G401.6 (cell line): ENCODE measurements around the gene SH2D2A.

Source experiments
- FAIRE-seq: peaks from 2 replicates; lab custom pipeline; 2012; peaks lifted over from hg19 to GRCh38; lab: Jason Lieb, UNC

The SH2D2A gene

GRCh38 chr1:156847591-156848460 is 31.2 kb upstream of the SH2D2A start:
- no peak for FAIRE-seq

DNA sequence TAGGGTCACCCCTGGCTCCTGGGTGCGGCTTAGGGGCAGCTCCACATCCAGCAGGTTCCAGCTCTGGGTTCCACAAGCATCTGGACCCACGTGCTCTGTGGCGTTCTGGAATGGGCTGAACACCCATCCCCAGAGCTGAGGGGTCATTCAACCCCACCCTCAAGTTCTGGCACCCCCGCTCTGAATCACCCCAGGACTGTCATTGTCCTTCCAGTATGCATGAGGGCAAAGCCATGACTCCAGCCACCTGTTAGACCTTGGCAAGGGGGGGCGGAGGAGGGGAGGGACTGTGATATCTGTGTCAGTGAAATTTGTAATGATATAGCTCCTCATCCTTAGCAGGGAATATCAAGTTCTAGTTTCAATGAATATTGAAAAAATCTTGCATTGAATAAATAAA is 30.0 kb upstream of the SH2D2A start:
- no peak for FAIRE-seq

- no peak for FAIRE-seq
Measured at GRCh38 chr1:156845953-156846545, 29.4 kb upstream of the SH2D2A start.

DNA sequence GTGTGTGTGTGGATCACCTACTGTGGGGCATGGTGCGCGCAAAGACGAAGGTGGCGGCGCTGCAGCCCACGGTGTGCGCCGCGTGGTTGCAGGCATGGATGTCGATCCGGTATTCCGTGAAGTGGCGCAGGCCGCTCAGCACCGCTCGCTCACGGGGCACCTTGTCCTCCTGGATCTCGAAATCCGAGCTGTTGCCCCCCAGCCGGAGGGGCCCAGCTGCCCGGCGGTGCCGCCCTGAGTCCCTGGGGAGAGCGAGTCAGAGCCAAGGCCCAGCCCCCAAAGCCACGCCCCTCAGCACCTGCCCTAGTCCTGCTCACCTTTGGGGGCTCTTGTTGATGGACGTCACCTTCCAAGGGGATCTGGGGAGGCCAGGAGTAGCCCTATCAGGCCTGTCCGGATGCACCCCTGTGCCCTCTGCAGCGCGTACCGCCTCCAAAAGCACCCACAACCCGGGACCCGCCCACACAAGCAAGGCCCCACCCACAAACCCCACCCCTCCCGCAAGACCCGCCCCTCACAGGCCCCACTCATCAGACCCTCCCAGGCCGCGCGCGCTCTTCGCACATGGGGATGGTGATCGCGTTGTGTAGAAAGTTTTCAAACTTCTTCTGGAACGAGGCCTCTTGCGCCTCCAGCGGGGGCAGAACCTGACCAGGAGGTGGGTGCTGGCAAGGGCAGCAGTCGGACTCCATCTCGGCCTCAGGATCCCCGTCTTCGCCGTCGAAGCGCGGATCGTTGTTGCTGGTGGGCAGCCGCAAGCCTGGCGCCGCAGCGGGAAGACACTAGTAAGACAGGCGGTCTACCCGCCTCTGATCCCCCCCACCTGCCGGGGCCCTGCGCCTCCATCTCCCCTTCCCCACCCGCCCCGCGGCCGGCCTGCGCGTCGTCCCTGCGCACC is 28.7 kb upstream of the SH2D2A start:
- FAIRE-seq, result no peak

DNA sequence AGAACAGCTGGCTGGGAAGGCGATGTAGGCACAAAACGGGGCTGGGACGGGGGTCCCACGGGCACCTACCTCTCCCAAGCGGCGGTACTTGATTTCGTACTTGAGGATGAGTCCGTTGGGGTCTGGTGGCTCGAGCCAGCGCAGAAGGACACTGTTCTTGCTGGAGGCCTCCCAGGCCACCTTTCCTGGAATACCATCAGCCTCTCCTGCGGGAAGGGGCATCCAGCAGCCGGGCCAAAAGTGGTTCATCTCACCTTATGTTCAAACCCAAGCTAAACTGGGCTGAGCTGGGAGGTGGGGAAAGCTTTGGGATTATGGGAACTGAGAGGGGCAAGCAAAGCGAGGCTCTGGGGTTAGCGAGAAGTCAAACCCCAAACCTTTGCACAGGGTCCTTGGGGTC is 28.0 kb upstream of the SH2D2A start:
- FAIRE-seq, result no peak

- FAIRE-seq, result no peak
Measured at GRCh38 chr1:156844102-156844501, 27.5 kb upstream of the SH2D2A start.

GRCh38 chr1:156842618-156843300 is 26.1 kb upstream of the SH2D2A start:
- no peak for FAIRE-seq

- FAIRE-seq, result no peak
Measured at GRCh38 chr1:156841295-156841855, 24.7 kb upstream of the SH2D2A start.

DNA sequence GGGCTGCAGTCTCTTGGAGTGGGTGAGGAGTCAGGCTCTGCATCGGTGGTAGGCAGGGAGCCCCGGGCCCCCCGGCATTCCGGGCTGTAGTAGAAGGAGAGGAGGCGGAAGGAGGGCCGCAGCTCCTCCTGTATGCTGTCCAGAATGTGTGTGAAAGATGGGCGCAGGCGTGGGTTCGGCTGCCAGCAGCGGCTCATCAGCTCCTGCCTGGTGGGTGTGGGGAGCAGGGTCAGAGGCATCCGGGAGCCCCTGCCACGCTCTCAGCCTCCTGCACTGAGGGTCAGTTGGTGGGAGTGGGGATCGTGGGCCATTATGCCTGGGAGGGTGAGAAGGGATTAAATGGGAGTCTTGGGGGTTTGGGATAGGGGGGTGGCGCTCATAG is 24.2 kb upstream of the SH2D2A start:
- FAIRE-seq, result no peak

GRCh38 chr1:156840186-156840897 is 23.7 kb upstream of the SH2D2A start:
- no peak for FAIRE-seq

DNA sequence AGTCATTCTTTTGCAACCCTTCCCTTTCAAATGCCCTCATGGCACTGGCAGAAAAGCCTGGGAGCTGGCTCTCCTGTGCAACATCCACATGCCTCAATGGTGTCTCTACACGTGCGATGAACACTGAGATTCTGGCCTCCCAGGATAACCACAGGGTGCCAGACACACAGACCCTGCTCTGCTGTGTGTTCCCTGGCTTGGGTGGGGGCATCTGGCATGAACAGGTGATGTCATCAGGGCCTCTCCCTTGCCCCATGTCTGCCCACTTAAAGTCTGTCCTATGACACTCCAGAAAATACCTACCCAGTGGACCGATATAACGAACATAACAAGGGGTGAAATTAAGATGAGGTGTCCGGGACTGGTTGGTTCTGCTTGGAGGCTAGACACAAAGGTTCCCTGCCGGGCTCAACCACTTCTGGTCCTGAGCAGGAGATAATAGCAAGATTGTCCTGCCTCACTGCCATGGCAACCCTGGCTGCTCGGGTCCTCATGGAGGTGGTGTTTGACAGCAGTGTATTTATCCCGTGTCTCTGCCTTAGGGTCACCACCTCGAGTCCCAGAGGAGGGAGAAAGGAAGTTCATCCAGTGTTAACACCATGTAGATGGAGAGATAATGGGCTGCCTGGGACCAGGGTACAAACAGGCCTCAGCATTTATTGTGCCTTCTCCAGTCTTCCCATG is 22.9 kb upstream of the SH2D2A start:
- no peak for FAIRE-seq

DNA sequence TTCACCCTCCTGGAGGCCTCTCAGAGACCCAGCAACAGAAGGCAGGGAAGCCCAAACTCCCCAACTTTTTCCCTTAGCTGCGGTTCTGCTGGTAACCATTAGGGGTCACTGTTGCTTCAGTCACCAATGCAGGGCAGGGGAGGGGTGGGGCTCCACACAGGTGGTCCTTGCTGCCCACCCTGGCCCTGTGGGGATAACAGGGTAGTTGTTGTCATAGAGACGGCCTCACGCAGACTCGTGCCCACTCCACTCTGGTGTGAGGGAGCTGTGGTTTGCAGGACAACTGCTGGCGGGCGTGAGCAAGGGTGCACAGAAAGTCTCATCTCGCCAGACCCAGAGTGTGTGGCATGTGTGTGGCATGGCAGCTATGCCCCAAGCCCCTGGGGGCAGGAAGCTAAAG is 22.3 kb upstream of the SH2D2A start:
- FAIRE-seq, result no peak

GRCh38 chr1:156836892-156837291 is 20.2 kb upstream of the SH2D2A start:
- FAIRE-seq, result no peak

- no peak for FAIRE-seq
Measured at GRCh38 chr1:156836041-156836654, 19.5 kb upstream of the SH2D2A start.

DNA sequence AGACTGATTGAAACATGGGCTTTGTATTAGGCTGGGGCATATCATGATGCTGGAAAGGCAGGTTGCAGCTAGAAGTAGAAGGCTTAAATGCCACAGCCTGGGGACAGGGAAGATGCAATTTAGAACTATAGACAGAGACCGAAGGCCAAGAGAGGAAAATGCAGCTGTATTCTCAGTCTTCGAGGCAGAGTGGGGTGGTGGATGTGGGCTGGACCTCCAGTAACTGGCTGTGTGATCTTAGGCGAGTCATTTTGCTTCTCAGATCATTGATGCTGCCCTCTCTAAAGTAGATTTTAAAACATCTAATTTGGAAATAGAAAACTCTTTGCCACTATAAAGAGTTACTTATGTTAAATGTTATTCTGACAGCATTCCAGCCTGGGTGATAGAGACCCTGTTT is 17.7 kb upstream of the SH2D2A start:
- no peak for FAIRE-seq

GRCh38 chr1:156833603-156834002 is 17.0 kb upstream of the SH2D2A start:
- no peak for FAIRE-seq

DNA sequence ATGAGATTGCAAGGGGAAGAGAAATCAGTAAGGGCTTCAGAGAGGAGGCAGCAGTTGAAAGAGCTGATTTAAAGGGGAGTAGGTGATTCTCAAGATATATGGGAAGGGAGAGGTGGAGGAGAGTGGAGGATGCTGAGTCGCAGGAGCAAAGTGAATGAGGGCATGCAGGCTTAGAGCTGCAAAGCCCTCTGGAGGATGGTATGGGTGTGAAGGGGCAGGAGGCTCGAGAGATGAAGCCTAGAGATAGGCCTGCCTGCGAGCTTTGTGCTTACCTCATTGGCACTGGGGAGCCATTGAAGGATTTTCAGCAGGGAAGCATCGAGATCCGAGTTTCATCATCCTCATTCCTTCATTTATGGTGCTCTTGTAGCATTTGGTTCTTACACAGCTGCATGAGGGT is 15.8 kb upstream of the SH2D2A start:
- FAIRE-seq, result no peak

DNA sequence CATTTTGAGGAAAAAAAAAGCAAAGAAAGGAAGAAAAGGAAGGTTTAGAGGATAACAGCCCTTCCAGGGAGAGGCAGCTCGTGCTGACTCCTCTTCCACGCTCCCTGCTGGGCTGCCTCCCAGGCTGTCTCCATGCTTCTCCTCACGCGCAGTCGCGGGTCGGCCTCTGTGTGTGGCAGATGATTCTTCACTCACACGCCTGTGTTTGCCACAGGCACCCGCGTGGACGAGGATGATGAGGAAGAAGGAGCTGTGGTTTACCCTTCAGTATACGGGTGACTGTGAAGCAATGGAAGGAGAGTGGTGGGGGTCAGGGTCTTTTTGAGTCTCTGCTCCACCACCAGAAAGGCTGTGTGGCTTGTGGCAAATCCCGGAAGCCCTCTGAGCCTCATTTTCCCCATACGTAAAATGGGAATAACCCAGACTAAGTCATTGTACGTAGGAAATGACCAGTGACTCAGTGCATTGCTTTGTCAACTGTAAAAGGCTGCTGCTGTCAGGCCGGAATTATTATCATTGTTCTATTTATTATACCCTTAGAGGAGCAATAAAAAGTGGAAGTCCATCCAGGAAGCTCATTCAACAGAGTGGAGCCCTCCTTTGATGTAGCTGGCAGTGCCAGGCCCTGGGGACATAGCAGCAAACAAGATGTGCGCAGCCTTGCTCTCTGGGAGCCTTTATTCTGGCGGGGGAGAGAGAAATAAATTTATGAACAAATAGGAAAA is 11.9 kb upstream of the SH2D2A start:
- no peak for FAIRE-seq

- no peak for FAIRE-seq
Measured at GRCh38 chr1:156826630-156827029, 10.0 kb upstream of the SH2D2A start.
